MM.1S (cell line): Measurements from ENCODE around the gene ZNF600.
"Not testable (repeated sequence)": the region's sequence is repeated elsewhere in the genome, so short reads cannot be mapped to it uniquely, and the experiment has no call there.

Experiments
- EZH2 ChIP-seq: fragments of 300-600 bp; sonication (generic); optimal IDR thresholded peaks from 2 replicates; pipeline ENCODE3; 2017; ENCODE audit warnings: low read depth, mild to moderate bottlenecking, antibody characterized with exemption, low read length, mixed read lengths
- TF ChIP-seq, protein P1 (sequence below): fragments of 300-600 bp; sonication (generic); IDR thresholded peaks from 2 replicates; pipeline ENCODE4 v1.5.1; 2016; ENCODE audit warnings: antibody characterized with exemption, low read length, mixed read lengths

DNA sequence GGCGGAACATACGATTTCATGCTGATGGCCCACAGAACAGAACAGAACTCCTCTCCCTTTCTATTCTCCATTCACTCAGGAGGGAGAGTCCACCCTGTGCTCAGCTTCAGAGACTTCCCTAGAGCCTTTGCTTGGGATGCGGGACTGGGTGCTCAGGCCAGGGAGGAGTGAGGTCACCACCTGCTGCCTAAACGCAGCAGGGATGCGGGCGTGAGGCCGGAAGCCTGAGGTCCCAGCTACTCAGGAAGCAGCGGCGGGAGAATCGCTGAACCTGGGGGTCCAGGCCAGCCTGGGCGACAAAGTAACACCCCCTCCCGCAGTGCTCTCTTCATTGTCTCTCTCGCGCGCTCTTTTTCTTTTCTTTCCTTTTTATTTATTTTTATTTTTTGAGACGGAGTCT is 60.5 kb downstream of the ZNF600 start:
- TF ChIP-seq, protein P1, sequence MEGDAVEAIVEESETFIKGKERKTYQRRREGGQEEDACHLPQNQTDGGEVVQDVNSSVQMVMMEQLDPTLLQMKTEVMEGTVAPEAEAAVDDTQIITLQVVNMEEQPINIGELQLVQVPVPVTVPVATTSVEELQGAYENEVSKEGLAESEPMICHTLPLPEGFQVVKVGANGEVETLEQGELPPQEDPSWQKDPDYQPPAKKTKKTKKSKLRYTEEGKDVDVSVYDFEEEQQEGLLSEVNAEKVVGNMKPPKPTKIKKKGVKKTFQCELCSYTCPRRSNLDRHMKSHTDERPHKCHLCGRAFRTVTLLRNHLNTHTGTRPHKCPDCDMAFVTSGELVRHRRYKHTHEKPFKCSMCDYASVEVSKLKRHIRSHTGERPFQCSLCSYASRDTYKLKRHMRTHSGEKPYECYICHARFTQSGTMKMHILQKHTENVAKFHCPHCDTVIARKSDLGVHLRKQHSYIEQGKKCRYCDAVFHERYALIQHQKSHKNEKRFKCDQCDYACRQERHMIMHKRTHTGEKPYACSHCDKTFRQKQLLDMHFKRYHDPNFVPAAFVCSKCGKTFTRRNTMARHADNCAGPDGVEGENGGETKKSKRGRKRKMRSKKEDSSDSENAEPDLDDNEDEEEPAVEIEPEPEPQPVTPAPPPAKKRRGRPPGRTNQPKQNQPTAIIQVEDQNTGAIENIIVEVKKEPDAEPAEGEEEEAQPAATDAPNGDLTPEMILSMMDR: not testable (repeated sequence)
- TF ChIP-seq EZH2: not testable (repeated sequence)
